BLaER1 treated with 17β-estradiol and CSF1 and Interleukin-3, amounts not matched to agents 10 nM and 100 nM (cell line): ENCODE results near the gene DMBX1.

Experiments
- H3K27ac ChIP-seq, 11 experiments: shearing (Covaris generic); formaldehyde crosslinking; 2 replicates each; pipeline ENCODE4 v1.8.1; 2022
- H3K27me3 ChIP-seq, 11 experiments: shearing (Covaris generic); formaldehyde crosslinking; 2 replicates each; pipeline ENCODE4 v1.8.1; 2022
- H3K36me3 ChIP-seq, 11 experiments: shearing (Covaris generic); formaldehyde crosslinking; 2 replicates each; pipeline ENCODE4 v1.8.1; 2022
- H3K4me1 ChIP-seq, 10 experiments: shearing (Covaris generic); formaldehyde crosslinking; 2 replicates each; pipeline ENCODE4 v1.8.1; 2022
- H3K4me2 ChIP-seq, 11 experiments: shearing (Covaris generic); formaldehyde crosslinking; 2 replicates each; pipeline ENCODE4 v1.8.1; 2022
- H3K4me3 ChIP-seq, 10 experiments: shearing (Covaris generic); formaldehyde crosslinking; 2 replicates each; pipeline ENCODE4 v1.8.1; 2022
- H3K9ac ChIP-seq, 11 experiments: shearing (Covaris generic); formaldehyde crosslinking; 2 replicates each; pipeline ENCODE4 v1.8.1; 2022
- H3K9me3 ChIP-seq, 11 experiments: shearing (Covaris generic); formaldehyde crosslinking; replicated peaks in 1 of 11; 2 replicates each; pipeline ENCODE4 v1.8.1; 2022
- H4K20me1 ChIP-seq, 11 experiments: shearing (Covaris generic); formaldehyde crosslinking; 2 replicates each; pipeline ENCODE4 v1.8.1; 2022
- Cebpa-rat ChIP-seq, 11 experiments: shearing (Covaris generic); IDR thresholded peaks; 2 replicates each; pipeline ENCODE4 v1.8.1; 2022

The DMBX1 gene

DNA sequence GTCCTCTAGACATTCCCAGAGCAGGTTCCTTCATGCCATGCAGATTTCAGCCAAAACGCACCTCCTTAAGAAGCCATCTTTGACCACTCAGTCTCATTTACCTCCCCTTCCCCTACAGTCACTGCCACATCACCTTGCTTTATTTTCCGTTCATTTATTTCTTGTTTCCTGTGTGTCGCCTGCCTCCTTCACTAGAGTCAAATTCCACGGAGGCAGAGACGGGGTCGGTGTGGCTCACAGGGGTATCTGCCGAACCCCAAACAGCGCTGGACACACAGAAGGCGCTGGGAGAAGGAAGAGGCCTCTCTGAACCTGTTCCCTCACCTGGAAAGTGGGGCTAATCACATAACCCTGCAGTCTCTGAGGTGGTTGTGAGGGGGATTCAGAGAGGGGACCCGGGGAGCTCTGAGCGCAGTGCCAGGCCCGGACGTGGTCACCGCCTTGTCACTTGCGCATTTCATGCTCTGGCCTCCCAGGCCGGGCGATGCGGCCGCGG, 23.6 kb upstream of the DMBX1 start:
- H4K20me1 ChIP-seq = peaks cover 0 to 39% (median 17%) of the 10 kb centered on the region in 11 experiments; a peak in 11 of 22 replicates
- no peak for TF ChIP-seq Cebpa-rat (IDR thresholded peaks at IDR 0.05)
- H3K36me3 ChIP-seq = no peaks in the 10 kb centered on the region
- H3K27ac ChIP-seq = no peak overlapping the region
- peak overlapping the region; percentile 51 to 76 (median 66) for H3K4me3 ChIP-seq
- H3K27me3 ChIP-seq = peaks cover 41 to 65% (median 55%) of the 10 kb centered on the region in 11 experiments
- H3K4me2 ChIP-seq = peak overlapping the region; percentile 72 to 98 (median 94)
- peaks cover 5 to 26% (median 8%) of the 10 kb centered on the region in 10 experiments; a peak in 17 of 20 replicates for H3K4me1 ChIP-seq
- H3K9ac ChIP-seq = peak overlapping the region in 8 of 11 experiments; percentile 34 to 70 (median 62); a peak in 8 of 22 replicates
- H3K9me3 ChIP-seq = no peaks in the 10 kb centered on the region

DNA sequence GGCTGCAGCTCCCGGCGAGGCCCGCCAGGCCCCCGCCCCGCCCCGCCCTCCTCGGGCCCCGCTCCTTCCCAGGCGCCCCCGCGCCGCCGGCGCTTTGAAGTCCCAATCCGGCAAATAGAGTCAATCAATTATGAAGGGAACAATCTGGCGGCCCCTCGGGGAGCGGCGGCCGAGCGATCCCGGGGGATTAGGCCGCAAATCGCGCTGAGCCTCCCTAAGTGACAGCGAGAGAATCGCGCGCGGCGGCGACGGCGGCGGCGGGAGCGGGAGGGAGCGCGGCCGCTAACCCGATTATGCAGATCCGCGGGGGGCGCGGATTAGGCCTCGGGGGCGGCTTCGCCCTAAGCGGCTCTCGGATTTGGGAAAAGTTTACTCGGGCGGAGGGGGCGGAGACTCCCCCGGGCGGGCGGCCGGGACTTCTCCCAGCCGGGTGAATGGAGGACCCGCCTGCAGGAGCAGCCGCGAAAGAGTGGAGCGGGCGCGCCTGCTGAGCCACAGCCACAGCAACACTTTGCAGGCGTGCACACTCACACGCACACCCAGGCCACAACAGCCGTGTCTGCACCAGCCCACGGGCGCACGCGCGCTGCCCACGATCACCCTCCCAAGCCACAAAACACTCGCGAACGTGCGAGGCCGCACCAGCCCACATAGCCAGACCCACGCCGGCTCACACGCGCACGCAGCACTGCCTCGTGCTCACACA, 23.0 kb upstream of the DMBX1 start:
- Histone ChIP-seq H3K27ac (no peak overlapping the region), H3K27me3 (peaks cover 41 to 61% (median 53%) of the 10 kb centered on the region in 11 experiments), H3K36me3 (no peaks in the 10 kb centered on the region), H3K9ac (peak overlapping the region; percentile 33 to 72 (median 63); a peak in 21 of 22 replicates), H3K4me1 (peaks cover 5 to 20% (median 7%) of the 10 kb centered on the region in 10 experiments; a peak in 17 of 20 replicates), H4K20me1 (peaks cover 0 to 35% (median 17%) of the 10 kb centered on the region in 11 experiments; a peak in 11 of 22 replicates), H3K4me3 (peak overlapping the region; percentile 51 to 76 (median 66)), H3K4me2 (peak overlapping the region; percentile 72 to 98 (median 94)), H3K9me3 (no peaks in the 10 kb centered on the region)
- TF ChIP-seq Cebpa-rat (IDR thresholded peaks at IDR 0.05) = no peak

DNA sequence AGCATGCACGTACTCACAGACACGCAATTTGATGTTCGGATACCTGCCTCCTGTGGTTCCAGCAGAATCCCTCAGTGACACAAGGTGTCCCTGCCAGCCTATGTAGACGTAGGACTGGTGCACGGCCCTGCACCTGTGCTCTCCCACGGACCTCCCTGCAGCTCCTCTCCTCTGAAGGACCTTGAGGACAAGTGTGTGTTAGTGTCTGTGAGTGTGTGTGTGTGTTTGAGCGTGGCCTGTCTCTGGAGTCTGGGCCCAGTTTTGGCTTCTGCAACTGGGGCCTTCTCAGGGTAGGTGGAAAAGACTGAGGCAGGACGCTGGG, 22.5 kb upstream of the DMBX1 start:
- peak overlapping the region; percentile 51 to 76 (median 66); a peak in 19 of 20 replicates for H3K4me3 ChIP-seq
- no peaks in the 10 kb centered on the region for H3K36me3 ChIP-seq
- no peaks in the 10 kb centered on the region for H3K9me3 ChIP-seq
- H3K9ac ChIP-seq = peak overlapping the region in 3 of 11 experiments; percentile 34 to 67 (median 61); a peak in 3 of 22 replicates
- peaks cover 0 to 32% (median 12%) of the 10 kb centered on the region in 11 experiments; a peak in 11 of 22 replicates for H4K20me1 ChIP-seq
- H3K27me3 ChIP-seq = peaks cover 41 to 58% (median 52%) of the 10 kb centered on the region in 11 experiments
- H3K4me1 ChIP-seq = peaks cover 4 to 16% (median 7%) of the 10 kb centered on the region in 10 experiments; a peak in 17 of 20 replicates
- peak overlapping the region; percentile 72 to 98 (median 94) for H3K4me2 ChIP-seq
- no peak for TF ChIP-seq Cebpa-rat (IDR thresholded peaks at IDR 0.05)
- H3K27ac ChIP-seq = no peak overlapping the region

DNA sequence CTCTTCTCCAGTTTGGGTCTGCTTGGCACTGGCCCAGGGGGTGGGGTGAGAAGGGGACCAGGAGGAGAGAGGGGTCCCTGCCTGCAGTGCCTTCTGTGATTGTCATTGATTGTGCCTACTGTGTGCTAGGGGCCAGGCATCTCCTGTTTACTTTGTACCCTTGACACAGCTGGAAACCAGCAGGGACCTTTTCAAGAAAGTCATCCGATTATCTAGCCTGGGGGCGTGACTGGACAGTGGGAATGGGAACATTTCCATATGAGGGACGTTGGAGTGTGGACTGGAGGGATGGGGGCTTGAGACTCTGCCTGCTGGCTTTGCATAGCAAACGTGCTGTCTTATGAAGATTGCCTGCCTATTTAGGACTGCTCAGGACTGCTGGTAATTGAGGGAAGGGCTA, 19.8 kb upstream of the DMBX1 start:
- Histone ChIP-seq H4K20me1 (peaks cover 0 to 27% (median 12%) of the 10 kb centered on the region in 11 experiments; a peak in 11 of 22 replicates), H3K36me3 (no peaks in the 10 kb centered on the region), H3K4me3 (no peak overlapping the region), H3K4me1 (peaks cover 4 to 17% (median 9%) of the 10 kb centered on the region in 10 experiments; a peak in 16 of 20 replicates), H3K27ac (no peak overlapping the region), H3K9me3 (no peaks in the 10 kb centered on the region), H3K9ac (no peak overlapping the region), H3K4me2 (no peak overlapping the region), H3K27me3 (peaks cover 34 to 46% (median 40%) of the 10 kb centered on the region in 11 experiments)
- TF ChIP-seq Cebpa-rat (IDR thresholded peaks at IDR 0.05) = no peak

DNA sequence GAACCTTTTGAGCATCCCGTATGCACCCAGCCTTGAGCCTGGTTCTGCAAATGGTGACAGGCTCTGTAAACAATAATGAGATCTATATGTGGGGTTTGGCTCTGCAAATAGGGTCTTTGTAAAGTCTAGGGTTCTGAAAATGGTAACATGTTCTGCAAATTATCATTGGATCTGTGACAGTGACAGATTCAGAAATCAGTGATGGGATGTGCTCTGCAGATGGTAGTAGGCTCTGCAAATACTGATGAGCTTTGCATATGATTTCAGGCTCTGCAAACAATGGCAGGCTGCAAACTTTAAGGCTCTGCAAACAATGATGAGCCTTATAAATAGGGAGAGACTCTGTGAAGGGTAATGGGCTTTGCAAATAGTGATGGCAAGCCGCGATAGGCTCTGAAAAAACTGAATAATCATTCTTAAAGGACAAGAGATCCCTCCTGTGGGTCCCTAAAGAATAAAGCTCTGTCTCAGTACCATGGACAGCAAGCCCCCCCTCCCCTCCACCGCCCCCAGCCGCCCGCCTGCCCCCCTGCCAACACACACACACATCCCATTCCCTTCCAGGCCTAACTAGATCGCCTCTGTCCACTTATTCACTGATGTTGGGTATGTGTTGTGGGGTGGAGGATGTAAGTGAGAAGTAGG, 17.7 kb upstream of the DMBX1 start:
- no peak overlapping the region for H3K4me3 ChIP-seq
- no peak overlapping the region for H3K4me2 ChIP-seq
- H3K4me1 ChIP-seq = peaks cover 9 to 24% (median 18%) of the 10 kb centered on the region in 10 experiments
- peaks cover 0 to 18% (median 5%) of the 10 kb centered on the region in 11 experiments; a peak in 8 of 22 replicates for H4K20me1 ChIP-seq
- H3K27ac ChIP-seq = no peak overlapping the region
- H3K9me3 ChIP-seq = no peaks in the 10 kb centered on the region
- H3K36me3 ChIP-seq = no peaks in the 10 kb centered on the region
- no peak for TF ChIP-seq Cebpa-rat (IDR thresholded peaks at IDR 0.05)
- H3K27me3 ChIP-seq = peaks cover 14 to 25% (median 19%) of the 10 kb centered on the region in 11 experiments
- no peak overlapping the region for H3K9ac ChIP-seq

DNA sequence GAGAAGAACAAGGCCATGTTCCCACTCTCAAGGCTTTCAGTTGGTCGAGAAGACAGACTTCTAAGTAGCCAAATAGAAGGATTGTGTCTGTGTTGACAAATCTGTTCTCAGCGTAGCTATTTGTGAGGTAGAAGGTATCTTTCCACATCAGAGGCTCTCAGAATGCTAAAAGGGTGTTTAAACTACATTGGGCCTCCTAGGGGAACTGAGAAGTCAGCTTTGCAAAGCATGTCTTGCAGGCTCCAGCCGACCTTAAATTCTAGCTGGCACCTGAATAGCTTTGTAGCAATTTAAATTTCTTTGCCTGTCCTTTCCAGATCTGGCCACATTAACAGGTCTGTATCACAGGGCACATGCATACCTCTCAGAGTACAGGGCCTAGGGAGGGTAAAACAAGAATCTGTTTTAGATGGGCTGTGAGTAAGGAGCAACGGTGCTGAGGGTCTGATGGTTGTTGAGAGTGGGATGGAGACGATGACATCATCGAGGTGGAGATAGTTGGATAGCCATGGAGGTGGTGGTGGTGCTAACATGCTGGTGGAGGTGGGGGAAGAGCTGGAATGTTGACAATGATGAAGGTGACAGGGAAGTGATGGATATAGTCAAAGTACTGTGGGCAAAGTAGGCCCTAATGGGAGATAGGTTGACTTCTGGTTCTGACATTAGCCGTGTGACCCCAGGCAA, 17.0 kb upstream of the DMBX1 start:
- no peak for TF ChIP-seq Cebpa-rat (IDR thresholded peaks at IDR 0.05)
- Histone ChIP-seq H3K4me3 (no peak overlapping the region), H3K4me1 (peaks cover 6 to 30% (median 21%) of the 10 kb centered on the region in 10 experiments; a peak in 19 of 20 replicates), H3K27me3 (peaks cover 7 to 19% (median 12%) of the 10 kb centered on the region in 11 experiments), H4K20me1 (peaks cover 0 to 11% (median 0%) of the 10 kb centered on the region in 11 experiments; a peak in 4 of 22 replicates), H3K9me3 (no peaks in the 10 kb centered on the region), H3K4me2 (no peak overlapping the region), H3K27ac (no peak overlapping the region), H3K9ac (no peak overlapping the region), H3K36me3 (no peaks in the 10 kb centered on the region)

DNA sequence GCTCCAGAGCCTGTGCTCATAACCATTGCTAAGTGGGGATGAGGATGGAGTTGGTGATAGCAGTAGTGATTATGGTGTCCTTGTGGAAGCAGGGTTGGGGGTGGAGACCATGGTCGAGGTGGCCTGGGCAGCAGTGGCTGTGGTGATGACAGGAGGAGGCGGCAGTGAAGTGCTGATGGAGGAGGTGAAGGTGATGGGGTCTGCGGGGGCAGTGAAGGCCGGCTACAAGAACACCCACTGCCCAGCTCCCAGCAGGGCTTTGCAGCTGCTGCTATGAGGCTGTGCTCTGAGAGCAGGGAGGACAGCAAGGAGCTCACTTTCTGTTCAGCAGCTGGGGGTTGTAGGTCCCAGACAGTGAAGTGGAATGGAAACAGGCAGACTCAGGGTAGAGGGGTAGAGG, 15.6 kb upstream of the DMBX1 start:
- no peak for TF ChIP-seq Cebpa-rat (IDR thresholded peaks at IDR 0.05)
- no peak overlapping the region for H3K27ac ChIP-seq
- H3K9me3 ChIP-seq = no peaks in the 10 kb centered on the region
- H3K9ac ChIP-seq = no peak overlapping the region
- H3K4me3 ChIP-seq = no peak overlapping the region
- peaks cover 0 to 7% (median 0%) of the 10 kb centered on the region in 11 experiments; a peak in 4 of 22 replicates for H4K20me1 ChIP-seq
- no peak overlapping the region for H3K4me2 ChIP-seq
- H3K27me3 ChIP-seq = peaks cover 0 to 5% (median 0%) of the 10 kb centered on the region in 11 experiments; a peak in 2 of 22 replicates
- H3K4me1 ChIP-seq = peaks cover 6 to 31% (median 21%) of the 10 kb centered on the region in 10 experiments; a peak in 19 of 20 replicates
- no peaks in the 10 kb centered on the region for H3K36me3 ChIP-seq

DNA sequence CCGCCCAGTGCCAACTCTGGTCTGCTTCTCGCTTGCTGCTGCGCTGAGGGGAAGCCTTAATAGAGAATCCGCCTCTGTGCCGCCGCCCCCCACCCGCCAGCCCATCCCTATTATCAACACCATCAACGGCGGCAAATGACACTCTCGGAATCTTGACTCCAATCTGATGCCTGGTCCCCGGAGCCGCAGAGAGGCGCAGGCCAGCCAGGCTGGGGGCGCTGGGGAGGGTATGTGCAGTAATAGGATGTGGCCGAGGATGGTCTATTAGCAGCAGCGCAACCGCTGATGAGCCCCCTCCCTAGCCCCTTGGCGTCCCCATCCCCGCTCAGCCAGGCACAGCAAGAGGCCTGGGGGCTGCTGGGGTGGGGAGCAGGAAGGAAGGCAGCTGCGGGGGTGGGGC, 15.1 kb upstream of the DMBX1 start:
- 0 out of 22 replicates have a peak, but pooled peaks cover 0 to 5% (median 0%) of the 10 kb centered on the region in 11 experiments for H3K27me3 ChIP-seq
- no peak for TF ChIP-seq Cebpa-rat (IDR thresholded peaks at IDR 0.05)

More for the DNA sequence above, 15.1 kb upstream of the DMBX1 start:
- H3K4me1 ChIP-seq = peaks cover 6 to 31% (median 21%) of the 10 kb centered on the region in 10 experiments; a peak in 19 of 20 replicates
- no peaks in the 10 kb centered on the region for H3K36me3 ChIP-seq
- peak overlapping the region in 3 of 11 experiments; percentile 20 to 90 (median 86); a peak in 2 of 22 replicates for H3K4me2 ChIP-seq
- H3K9ac ChIP-seq = no peak overlapping the region
- H3K9me3 ChIP-seq = no peaks in the 10 kb centered on the region
- H3K27ac ChIP-seq = no peak overlapping the region
- H3K4me3 ChIP-seq = no peak overlapping the region
- peaks cover 0 to 5% (median 0%) of the 10 kb centered on the region in 11 experiments; a peak in 3 of 22 replicates for H4K20me1 ChIP-seq
